K562 (cell line): Measurements from ENCODE around the gene ATPAF2. TPM values are rescaled to one million over a fixed set of nuclear protein-coding genes. Genes with fewer than 3 reads are reported as not detected.

Source experiments
- REST ChIP-seq, 2 experiments: fragments of 450-650 bp; formaldehyde crosslinking in 1 of 2; IDR thresholded peaks; 2 replicates each; pipeline versions ENCODE4 v1.4.0 to v1.6.1; 2014 to 2020; ENCODE audit warnings: mild to moderate bottlenecking in 2 of 2, borderline replicate concordance in 1 of 2, low read depth in 1 of 2
- ZFPM2 ChIP-seq: fragments of 250-450 bp; sonication (Bioruptor Pico); IDR thresholded peaks from 2 replicates; pipeline ENCODE4 v1.5.1; 2022; ENCODE audit warnings: mild to moderate bottlenecking
- polyA plus RNA-seq, 8 experiments: library from polyadenylated mRNA; depleted of rRNA in 4 of 8; stranded (reverse) in 5 of 8; unstranded in 3 of 8; fragments of >200 nt; fragmentation: Nextera tagmentation in 2 of 8; fragmentation: Illumina TruSeq in 1 of 8; extraction: Ambion mirVana in 2 of 8; extraction: Trizol in 1 of 8; gene quantifications; 2 replicates each; pipeline versions ENCODE4 v1.2.1 to v1.2.3, GENCODE V29; 2011 to 2014; ENCODE audit warnings: inconsistent platforms in 1 of 8, missing spikeins in 1 of 8
- total RNA-seq, 7 experiments: library from RNA; depleted of rRNA in 6 of 7; stranded (reverse); fragments of >200 nt in 6 of 7; fragmentation: Illumina TruSeq in 2 of 7; extraction: Trizol in 2 of 7; gene quantifications; 2 replicates each; pipeline versions ENCODE4 v1.2.1 to v1.2.3, GENCODE V29; 2011 to 2021; ENCODE audit warnings: low replicate concordance in 1 of 7

The ATPAF2 gene
- total and polyA plus RNA-seq, 9 of the 15 experiments (the other 6 are each of a cell fraction or from before 2014, with no cell fraction given) = 2.1 to 19.2 (median 11.3) TPM

- TF ChIP-seq REST (IDR thresholded peaks at IDR 0.05; ENCODE audit: borderline replicate concordance) (peak; percentile 78; the same call in 1 of the 2 replicates), REST (CRISPR knock-in tag; IDR thresholded peaks at IDR 0.05; ENCODE audit: low read depth) (no peak), ZFPM2 (CRISPR knock-in tag) (no peak)
These were observed 5.4 kb downstream of the ATPAF2 start (continued) for GRCh38 chr17:18033442-18034099.
